Colon (tissue), 2 donors: ENCODE measurements around the gene NPM3.
"Not testable (repeated sequence)": the region's sequence is repeated elsewhere in the genome, so short reads cannot be mapped to it uniquely, and the experiment has no call there.

Experiments used
- FAIRE-seq: peaks from 2 replicates; lab custom pipeline; 2012; peaks lifted over from hg19 to GRCh38; lab: Jason Lieb, UNC
- donor health status: control.
- donor health status: control.

NPM3 gene

DNA sequence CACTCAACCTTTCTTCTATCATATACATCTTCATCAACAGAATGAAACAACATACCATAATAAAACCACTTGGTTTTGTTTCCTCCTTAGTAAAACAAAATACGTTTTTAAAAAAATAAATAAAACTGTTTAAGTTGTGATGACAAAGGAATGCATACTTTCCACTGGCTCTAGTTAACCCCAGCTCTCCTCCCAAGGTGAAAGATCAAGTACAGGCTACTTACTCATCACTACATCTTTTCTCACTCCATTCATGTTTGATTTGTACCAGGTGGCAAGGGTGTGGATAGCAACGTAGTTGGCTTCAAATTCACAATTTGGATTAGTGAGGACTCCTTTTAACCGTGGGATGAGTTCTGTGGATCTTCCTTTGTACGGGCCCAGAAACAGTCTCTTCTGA, 20.3 kb upstream of the NPM3 start:
- no peak for FAIRE-seq

DNA sequence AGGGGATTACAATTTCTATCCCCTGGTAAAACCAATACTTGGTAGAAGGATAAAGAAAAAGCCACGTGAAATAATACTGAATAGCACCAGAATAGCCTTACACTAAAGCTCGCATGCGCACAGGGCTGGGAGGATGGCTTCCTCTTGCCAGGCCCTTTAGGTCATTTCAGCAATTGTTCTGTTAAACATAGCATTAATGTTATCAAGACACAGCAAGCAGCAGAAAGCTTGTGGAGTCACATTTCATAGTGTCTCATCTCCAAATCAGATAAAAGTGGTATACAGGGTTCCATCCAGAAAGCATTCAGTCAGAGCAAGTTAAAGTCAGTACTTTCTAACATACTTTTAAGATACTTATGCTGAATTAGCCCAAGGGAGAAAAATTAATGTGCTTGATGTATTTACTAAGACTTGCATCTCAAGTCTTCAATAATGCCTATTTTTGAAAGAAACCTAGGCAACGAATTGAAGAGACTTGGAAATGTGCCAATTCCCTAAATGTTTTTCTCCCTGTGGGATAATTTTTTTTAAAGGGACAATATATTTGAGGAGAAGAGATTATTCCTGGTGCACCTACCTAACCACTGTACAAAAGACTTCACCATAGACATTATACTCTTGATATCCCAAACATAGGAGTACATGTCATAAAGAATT, 14.3 kb upstream of the NPM3 start:
- no peak for FAIRE-seq

DNA sequence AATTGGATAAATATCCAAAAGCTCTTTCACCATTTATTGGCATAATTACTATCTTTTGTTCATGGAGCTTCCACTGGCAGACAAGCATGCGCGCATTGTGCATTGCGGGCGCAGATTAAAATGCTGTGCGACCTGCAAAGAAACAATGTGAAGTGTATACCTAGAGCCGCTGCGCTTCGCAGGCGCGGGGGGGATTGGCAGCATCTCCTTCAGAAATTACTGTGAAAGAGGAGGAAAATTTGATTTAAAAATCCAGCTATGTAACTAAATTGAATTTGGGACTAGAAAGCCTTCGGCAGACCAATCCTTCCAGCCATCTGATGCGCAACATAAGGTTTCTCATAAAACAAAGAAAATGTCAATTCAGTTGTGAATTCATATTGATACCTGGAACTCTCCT, 10.3 kb upstream of the NPM3 start:
- FAIRE-seq: no peak

DNA sequence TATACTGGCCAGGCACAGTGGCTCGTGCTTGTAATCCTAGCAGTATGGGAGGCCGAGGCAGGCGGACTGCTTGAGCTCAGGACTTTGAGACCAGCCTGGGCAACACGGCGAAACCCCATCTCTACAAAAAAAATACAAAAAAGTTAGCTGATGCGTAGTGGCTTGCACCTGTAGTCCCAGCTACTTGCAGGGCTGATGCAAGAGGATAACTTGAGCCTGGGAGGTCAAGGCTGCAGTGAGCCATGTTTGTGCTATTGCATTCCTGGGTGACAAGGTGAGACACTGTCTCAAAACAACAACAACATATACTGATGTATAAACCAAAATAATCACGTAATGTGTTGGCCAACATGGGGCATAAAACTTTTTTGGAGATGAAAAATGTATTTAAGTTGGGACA, 6.4 kb upstream of the NPM3 start:
- FAIRE-seq: no peak

DNA sequence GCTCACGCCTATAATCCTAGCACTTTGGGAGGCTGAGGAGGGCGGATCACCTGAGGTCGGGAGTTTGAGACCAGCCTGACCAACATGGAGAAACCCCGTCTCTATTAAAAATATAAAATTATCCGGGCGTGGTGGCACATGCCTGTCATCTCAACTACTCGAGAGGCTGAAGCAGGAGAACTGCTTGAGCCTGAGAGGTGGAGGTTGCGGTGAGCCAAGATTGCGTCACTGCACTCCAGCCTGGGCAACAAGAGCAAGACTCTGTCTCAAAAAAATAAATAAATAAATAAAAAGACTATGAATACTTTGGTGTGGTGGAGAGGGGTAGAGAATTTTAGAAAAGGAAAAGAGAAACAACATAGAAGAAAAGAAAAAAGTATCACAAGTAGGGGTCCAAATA, 6.0 kb upstream of the NPM3 start:
- FAIRE-seq: not testable (repeated sequence)

DNA sequence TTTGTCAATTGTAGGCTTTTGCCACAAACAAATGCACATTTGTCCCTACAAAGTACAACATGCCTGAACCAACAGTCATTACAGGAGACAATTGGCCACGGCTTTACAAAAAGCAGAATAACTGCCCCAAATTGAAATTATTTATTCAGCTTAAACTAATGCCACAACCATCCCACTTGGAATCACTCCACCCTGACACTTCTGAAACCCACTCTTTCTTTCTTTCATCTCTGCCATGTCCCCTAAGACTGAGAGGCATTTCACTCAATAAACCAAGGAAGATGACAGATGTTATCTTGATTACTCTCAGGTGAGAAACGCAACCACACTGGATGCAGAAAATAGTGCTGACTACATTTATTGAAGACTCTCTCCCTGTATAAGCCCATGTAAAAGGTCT, 2.6 kb upstream of the NPM3 start:
- FAIRE-seq: no peak

DNA sequence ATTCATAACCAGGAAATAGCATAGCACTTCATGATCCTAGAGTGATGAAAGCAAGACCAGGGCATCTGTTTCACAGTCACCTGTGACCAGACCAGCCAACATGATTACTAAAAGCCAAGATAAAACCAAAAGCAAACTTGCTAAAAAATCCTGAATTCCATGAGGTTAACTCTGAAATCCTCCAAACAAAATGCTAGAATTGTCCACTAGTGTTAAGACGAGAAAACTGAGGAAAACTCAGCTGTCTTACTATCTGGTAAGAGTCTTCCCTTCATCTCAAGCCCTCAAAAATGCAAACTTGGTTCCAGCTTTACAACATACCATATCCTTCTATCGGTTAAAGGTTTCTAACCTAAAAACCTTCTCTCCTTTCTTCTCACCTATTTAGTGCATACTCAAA, 1.3 kb upstream of the NPM3 start:
- no peak for FAIRE-seq

DNA sequence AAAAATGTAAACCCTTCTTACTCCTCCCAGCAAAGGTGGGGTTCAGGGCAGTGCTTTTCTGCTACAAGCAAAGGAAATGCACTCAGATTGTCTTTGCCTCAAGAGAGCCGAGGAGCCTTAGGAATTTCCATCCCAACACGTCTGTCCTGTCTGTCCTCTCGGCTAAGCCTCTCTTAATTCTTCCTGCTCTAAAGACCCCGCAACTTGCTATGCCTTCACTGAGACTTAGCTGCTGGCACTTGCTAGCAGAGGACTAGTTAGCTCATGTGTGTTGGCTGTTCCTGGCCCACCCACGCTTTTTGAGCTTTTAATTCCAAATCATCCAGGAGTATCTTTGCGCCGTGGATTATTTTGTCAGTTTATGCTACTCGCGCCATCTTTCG, 481 bp upstream of the NPM3 start:
- FAIRE-seq: no peak

DNA sequence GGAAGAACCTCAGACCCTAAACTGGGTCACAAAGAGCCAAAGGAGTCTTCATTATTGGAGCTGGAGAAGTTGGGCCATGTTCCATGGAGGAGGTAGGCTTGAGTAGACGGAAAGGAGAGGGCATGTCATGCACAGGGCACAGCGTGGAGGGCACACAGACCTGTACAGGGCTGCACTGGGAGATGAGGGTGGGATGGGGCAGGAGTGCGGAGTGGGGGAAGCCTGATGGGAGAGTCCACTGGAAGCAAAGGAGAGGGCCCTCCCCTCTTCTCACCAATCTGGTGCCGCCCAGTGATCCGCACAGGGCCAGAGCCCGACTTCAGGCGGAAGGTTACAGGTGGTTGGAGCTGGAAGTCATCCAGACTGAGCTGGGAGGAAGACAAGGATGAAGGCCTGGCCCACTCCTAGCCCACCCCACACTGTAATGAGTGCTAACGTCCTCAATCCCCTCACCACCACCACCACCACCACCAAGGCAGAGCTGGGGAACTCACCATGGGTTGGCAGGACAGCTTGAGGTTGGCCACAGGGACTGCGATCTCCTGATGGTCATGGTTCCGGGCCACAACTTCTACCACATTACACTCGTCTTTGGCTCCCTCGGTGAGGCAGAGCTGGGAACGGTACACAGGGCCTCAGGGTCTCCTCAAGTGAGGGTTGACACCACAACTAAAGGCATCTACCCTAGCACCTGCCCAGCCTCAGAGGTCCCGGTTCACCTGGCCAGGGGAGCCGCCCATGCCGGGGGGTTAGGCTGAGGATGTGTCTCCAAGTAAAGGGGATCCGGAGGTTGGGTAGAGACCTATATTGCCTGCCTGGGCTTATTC, 1.0 kb downstream of the NPM3 start:
- no peak for FAIRE-seq

DNA sequence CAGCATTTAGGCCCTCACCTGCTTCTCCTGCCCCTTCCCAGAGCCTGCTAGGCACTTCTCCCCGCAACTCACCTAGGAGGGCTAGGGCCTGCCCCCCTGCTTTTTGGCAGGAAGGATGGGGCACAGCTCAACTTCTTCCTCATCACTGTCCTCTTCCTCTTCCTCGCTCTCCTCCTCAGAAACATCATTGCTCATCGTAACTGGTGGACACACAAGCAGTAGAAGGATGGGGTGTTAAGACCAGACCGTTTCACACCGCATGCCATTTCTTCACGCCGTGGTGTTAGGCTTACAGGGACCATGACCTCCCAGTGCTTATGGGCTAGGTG, 1.6 kb downstream of the NPM3 start:
- no peak for FAIRE-seq

DNA sequence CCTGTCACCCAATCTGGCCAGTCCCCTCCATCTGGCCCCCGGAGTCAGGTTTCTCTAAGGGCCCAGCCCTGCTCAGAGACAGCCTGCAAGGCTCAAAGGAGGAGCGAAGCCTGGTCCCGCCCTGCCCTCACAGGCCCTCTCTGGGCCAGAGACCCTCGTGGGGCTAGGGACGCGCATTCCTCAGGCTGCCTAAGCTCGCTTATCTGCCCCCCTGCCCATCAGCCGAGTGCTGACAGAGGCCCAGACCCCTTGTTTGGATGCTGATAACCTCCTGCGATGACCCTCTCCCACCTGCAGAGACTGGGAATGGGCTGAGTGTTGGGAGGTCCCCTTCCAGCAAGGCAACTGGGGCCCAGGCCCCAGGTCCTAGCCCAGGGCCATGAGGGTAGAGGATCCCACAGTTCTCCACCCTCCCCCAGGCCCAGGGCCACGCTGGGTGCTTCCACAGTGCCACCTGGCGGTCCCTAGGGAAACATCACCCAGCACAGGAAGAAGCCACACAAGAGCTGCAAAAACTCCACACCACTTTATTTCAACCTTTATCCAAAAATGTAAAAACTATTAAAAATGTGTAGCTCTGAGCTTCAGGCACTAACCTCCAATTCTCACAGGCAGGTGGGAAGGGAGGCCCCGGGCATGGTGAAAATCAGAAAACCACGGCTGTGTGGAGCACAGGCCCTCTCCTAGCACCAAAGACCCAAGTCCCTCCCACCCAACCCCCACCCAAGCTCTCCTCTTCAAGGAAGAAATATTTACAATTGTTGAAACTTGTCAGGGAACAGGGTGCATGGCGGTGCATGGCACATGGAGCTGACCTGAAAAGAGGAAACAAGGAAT, 2.2 kb downstream of the NPM3 start:
- no peak for FAIRE-seq

DNA sequence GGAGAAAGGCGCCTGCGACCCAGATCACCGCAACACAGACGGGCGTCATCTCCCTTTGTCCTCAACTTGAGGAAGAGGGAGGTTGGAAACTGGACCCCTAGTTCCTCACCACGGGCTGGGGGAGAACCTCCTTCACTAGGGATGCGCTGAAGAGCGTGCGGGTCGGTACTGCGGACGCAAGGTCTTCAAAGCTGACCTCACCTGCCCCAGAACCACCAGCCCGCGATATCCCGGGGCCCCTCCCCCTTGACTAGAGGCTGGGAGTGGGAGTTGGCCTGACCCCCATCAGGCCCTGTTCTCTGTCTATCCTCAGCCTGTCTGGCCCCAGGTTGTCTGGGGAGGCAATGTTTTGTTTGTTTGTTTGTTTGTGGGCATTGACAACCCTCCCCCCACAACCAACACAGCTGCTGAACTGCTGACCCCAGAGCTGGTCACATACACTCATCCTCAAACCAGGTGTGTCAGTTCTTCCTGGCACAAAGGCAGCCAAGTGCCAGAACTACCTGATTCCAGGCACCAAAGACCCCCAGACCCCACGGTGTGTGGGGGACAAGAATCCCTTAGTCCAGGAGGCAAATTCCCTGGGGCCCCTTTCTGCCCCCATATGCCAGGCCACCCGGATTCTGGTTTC, 2.9 kb downstream of the NPM3 start:
- FAIRE-seq: no peak

DNA sequence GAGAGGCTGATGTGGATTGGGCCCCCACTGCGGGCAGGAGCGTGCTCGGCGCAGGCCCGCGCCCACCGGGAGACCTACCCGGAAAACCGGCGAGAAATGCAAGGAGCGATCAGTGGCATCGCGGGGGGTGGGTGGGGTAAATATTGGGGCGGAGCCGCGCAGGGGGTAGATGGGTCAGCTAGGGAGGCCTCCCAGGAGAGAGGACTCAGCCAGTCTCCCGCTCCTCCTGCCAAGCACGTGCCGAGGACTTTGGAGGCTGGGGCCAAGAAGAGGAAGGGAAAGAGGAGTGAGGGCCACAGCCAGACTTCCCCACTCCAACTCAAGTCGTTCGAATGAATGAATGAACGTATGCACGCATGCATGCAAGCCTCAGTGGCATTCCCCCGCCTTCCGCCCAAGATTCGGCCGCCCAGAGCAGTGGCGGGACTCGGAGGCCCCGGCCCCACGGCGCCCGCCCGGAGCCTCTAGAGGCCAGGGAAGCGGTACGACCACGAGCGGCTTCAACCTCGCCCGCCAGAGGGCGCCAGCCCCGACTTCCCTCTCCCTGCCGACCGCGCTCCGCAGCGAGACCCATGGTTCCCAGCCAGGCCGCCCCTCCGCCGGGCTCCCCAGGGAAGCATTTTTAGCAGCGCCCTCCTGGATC, 3.6 kb downstream of the NPM3 start:
- no peak for FAIRE-seq

DNA sequence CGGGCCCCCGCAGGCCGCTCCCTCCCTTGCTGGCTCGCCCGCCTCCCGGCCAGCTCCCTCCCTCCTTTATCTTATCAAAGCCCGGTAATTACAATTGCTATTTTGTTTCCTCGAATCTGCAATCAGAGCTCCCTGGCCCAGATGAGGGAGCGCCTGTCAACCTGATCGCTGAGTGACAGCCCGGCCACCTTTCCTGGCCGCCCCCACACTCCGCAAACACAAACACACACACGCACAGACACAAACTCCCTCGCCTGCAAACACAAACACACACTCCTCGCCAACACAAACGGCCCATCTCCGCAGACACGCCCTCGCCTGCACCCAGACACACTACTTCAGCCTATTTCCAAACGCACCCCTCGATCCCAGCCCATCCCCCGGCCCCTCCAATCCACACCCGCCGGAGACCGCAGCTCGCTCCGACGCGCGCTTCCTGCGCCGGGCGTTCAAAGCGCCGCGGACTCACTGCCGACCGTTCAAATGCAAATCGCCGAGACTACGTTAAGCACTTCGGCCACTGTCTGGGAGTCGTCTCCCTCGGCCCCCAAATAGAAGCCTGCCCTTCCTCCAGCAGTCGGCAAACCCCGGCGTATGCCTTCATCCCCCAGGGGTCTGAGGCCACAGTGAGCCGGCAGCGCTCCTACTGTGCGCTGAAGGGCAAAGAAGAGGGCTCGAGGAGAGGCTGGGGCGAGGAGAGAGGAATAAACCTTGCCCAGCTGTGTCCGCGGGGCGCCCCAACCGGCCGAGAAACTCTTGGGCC, 4.3 kb downstream of the NPM3 start:
- no peak for FAIRE-seq

DNA sequence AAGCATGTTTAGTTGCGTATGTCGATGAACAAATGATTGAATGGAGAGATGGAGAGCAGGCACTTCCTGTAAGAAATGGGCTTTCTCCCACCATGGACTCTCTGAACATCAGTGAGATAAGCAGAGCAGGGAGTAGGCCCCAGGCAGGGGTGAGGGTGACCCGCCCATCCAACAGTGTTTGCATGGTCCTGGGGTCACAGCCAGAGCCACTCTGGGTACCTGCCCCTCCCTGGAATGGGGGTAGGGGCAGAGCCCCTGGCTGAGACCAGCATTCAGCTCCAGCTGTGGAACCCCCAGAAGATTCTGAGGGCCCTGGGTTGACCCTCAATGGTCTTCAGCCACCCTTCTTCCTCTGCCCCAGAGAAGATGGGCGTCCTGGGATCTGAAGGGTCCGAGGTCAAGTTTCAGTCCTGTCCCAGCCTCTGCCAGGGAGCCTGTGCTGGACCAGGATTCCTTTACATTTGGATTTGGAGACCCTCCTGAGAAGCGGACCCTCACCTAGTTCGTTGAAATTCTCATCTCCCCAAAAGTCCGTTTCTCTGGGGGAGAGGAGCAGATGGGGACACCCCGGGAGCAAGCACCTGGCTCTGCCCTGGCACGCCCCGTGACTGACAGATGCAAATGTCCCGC, 5.0 kb downstream of the NPM3 start:
- FAIRE-seq: no peak

DNA sequence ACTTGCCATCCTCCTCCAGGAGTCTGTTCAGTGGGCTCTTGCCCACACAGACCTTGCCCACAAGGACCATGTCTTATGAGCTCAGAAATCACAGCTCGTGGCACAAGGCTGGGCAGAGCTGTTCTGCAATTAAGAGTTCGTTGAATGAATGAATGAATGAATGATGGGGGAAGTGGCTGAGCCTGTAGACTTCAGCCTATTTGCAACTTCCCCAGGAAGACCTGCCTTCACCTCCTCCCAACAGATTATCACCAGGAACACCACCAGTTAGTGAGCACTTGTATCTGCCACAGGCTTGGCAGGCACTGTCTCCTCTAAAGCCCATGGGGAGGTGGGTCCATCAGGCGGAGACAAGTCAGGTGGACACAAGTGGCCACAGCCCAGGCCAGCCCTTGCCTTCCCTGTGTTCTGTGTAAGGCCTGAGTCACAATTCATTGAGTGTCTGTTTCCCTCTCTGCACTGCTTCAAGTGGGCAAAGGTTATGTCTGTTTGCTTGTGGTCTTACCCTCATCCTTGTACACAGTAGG, 5.6 kb downstream of the NPM3 start:
- no peak for FAIRE-seq

DNA sequence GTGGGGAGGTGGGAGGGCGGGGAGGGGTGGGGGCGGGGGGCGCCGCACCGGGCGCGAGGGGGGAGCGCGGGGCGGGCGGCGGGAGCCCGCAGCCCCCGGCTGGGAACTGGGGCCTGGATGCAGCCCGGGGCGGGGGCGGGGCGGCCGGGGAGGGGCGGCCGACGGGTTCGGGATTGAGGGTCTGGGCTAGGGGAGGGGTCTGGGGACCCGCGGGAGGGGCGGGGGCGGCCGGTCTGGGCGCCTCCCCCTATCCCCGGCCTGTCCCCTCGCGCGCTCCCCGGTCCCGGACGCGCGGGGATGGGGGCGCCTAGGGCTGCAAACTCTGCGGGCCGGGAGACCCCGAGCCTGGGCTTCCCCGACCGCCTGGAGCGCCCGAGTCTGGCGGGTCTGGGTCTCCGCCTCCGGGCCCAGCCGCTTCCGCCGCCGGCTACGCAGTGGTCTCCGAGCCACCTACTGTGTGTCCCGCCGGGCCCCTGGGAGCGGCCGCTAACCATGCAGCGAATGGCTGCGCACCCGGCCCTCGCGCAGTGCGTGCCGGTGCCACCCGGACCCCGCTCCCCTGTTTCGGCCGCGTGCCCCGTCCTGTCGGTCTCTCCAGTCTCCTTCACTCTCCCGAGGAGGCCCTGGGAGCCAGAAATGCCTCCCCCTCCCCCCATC, 7.0 kb downstream of the NPM3 start:
- no peak for FAIRE-seq

DNA sequence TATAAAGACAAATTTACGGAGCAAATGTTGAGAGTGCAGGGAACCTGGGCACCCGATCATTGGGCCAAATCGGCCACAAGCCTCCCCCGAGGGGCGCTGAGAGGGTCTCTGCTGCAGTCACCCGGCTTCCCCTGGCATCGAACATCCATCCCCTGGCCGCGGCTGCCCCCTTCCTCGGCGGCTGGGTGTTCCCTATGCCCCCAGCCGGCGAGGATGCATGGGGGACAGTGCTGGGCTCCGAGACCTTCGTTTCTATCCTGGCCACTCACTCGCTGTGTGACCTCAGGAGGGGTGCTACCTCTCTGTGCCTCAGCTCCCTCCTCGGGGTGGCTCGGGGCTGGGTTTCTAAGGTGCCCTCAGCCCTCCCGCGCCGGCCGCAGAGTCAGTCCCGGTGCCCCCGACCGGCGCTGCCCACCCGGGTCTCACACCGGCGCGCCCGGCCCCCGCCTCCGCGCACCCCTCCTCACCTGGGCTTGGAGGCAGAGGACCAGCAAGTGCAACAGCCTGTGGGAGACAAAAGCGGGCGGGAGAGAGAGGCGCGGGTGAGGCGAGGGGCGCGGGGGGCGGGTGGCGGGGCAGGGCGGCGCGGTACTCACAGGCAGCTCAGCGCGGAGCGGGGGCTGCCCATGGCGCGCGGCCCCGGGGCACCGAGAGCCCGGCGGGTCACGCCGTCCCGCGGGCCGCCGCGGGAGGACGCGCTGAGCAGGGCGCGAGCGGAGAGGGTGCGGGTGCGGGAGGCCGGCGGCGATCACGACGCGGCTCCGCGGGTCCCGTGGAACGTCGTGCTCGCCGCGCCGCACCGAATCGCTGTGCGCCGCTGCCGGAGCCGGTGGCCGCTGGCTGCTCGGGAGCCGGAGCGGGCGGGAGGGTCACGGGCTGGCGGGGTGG, 7.7 kb downstream of the NPM3 start, which contains the start of gene FGF8:
Gene FGF8 (minus strand): TSS at position 842 of the 888 bp plus-strand sequence. CDS start 214 bp downstream, at position 628.
- FAIRE-seq: no peak
